GM19023 (cell line): Measurements from ENCODE around the gene HP1BP3.
A peak's percentile ranks its signal among the peaks of the same experiment; 100 is the strongest.
"Not testable (repeated sequence)": the region's sequence is repeated elsewhere in the genome, so short reads cannot be mapped to it uniquely, and the experiment has no call there.

Source experiments
- ATAC-seq: cut with Tn5 transposase; IDR thresholded peaks from one replicate; pipeline ENCODE4 v1.9.1; 2021; ENCODE audit warnings: mild to moderate bottlenecking, moderate library complexity; ENCODE audit not compliant: unreplicated experiment

Gene HP1BP3, protein sequence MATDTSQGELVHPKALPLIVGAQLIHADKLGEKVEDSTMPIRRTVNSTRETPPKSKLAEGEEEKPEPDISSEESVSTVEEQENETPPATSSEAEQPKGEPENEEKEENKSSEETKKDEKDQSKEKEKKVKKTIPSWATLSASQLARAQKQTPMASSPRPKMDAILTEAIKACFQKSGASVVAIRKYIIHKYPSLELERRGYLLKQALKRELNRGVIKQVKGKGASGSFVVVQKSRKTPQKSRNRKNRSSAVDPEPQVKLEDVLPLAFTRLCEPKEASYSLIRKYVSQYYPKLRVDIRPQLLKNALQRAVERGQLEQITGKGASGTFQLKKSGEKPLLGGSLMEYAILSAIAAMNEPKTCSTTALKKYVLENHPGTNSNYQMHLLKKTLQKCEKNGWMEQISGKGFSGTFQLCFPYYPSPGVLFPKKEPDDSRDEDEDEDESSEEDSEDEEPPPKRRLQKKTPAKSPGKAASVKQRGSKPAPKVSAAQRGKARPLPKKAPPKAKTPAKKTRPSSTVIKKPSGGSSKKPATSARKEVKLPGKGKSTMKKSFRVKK

DNA sequence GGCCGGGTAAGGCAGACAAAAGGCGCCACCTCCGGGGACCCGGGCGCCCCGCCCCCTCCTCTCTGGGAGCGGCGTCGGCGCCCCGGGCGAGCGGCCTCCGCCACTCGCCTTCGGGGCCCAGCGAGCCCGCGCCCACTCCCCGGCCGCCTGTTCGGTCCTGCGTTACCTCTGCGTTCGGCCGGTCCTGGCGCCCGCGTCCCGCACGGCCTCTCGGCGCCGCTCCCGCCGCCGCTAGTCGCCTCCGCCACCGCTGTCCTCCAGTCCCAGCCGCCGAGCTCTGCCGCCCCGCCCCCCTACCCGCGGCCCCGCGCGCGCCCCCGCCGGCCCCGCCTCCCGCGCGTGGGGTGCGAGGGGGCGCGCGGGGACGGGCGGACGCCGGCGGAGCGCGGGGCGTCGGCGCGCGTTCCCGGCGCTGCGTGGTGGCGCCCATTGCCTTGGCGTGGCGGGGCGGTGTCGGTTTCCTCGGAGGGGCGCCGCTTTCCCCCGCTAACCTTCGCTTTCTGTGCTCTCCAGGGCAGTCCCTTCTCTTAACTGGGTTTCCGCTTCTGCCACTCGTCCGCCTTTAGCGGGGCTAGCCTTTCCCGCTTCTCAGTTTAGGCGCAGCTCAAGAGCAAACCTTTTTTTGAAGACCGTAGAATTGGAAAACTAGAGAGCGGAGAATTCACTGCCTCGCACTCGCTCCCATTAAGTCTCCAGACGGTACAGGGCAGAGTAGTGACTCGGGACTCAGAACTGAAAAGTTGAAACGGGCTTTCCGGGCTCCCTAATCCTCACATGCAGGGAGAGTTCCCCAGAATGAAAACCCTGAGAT, at the start of gene HP1BP3:
TSS of gene HP1BP3 (minus strand) at position 279 of the 811 bp plus-strand sequence. CDS start 6,867 bp downstream, outside the sequence.
- peak; percentile 55 for ATAC-seq

DNA sequence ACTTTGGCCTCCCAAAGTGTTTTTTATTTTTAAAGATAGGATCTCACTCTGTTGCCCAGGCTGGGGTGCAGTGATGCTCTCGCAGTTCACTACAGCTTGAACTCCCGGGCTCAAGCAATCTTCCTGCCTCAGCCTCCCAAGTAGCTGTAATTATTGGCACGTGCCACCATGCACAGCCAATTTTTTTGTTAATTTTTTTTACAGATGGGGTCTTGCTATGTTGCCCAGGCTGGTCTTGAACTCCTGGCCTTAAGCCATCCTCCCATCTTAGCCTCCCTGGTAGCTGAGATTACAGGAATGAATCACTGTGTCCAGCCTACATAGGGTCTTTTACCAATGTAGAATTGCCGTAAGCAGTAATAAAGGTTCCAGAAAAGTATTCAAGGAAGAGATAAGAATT, 49.1 kb upstream of the HP1BP3 start:
- ATAC-seq: no peak

DNA sequence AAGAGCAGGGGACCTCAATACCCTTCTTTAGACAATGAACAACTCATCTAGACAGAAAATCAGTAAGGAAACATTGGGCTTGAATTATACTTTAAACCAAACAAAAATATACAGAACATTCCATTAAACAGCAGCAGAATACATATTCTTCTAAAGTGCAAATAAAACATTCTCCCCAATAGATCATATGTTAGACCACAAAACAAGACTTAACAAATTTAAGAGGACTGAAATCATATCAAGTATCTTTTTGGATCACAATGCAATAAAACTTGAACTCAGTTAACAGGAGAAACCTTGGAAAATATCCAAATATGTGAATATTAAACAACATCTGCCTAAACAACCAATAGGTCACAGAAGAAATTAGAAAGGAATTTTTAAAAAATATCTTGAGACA, 47.7 kb upstream of the HP1BP3 start:
- ATAC-seq: no peak

DNA sequence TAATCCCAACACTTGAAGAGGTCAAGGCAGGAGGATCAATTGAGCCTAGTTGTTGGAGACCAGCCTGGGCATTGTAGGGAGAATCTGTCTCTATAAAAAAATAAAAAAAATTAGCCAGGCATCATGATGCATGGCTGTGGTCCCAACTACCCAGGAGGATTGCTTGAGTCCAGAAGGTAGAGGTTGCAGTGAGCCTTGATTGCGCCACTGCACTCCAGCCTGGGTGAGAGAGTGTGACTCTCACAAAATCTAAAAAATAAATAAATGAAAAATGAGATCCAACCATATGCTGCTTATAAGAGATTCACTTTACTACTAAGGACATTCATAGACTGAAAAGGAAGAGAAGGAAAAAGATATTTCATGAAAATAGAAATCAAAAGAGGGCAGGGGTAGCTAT, 47.1 kb upstream of the HP1BP3 start:
- no peak for ATAC-seq

DNA sequence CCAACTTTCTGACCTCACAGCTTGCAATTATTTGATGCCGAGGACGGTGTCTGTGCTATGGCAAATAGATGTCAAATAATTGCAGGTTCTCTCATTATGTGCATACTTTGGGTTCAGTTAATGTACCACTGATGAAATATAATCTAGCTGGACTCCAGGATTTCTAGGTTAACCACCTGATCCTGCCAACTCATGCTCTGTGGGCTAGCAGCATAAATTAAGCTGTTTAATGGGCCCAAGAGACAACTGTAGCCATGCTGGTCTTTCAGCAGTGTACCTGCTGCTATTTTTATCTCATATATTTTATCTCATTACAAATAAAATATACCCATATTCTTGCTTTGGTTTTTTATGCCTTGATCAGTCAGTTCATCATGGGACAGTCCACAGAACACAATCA, 43.3 kb upstream of the HP1BP3 start:
- ATAC-seq: no peak

DNA sequence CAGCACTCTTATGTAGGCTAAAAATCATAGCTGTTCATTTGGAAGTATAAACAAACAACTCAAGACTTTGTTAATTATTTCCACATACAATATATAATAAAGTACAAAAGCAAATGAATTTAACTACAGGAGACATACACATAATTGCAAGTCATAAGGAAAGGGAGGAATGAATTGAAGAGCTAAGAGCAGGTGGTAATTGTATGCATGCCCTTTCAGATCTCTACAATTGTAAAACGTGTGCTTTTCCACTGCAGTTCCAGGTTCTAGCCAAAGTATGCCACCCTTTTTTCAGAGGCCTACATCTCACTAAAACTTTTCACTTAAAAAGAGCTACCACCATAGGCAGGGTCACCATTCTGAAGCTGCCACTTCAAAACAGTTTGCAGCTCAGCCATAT, 42.8 kb upstream of the HP1BP3 start:
- ATAC-seq: no peak

DNA sequence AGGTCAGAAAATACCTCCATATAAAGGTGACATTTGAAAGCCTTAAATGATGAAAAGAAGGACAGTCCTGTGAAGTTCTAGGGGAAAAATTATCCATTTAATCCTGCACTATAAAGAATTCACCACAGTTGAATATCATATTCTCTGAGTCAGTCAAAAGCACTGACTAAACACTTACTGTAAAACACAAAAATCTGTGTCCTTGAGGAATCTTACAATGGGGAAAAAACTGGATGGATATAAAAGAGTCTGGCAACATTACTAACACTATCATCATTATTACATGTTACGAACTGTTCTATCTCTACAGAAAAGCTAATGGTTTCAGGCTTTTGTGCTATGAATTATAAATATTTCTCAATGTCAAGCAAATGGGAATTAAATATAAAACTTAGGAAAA, 42.4 kb upstream of the HP1BP3 start:
- ATAC-seq: no peak

DNA sequence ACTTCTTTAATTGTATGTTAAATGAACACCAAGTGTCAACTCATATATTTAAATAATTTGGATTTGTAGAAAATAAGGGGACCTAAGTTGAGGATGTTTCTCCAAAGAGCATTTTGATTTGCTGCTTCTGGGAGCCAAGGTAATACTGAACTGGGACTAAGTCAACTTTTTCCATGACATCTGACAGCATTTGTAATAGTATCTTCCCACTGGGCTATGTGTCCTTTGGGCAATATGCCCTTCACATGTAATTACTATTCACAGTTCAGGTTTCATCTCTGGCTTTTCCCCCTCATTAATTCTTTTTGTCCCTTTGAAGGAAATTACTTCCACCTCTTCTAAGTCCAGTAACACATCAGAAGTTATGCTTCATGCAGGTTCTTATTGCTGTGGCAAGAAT, 36.7 kb upstream of the HP1BP3 start:
- ATAC-seq: no peak

DNA sequence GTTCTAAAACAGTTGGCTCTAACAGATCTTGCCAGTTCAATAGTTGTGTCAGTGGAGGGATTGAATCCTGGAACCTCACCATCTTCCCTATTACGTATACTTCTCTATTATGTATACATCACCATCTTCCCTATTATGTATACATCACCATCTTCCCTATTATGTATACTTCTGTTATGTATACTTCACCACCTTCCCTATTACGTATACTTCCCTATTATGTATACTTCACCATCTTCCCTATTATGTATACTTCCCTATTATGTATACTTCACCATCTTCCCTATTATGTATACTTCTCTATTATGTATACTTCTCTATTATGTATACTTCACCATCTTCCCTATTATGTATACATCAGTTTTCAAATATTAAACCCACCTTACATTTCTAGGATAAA, 34.4 kb upstream of the HP1BP3 start:
- no peak for ATAC-seq

DNA sequence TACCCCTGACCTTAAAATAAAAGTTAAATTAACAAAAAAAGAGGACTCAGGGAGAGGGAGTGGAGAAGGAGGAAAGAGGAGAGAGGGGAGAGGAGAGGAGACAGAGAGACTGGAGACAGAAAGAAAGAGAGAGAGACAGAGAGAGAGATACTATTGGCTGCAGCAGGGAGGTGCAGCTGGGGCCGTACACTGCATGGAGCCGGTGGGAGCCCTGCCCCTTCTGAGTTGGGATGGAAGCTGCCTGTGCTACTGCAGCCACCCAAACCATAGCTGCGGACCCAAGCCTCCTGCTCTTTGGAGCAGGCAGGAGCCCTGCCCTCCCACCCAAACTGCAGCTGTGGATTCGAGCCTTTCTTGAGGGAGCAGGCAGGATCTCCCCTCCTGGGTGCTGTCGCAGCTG, 32.7 kb upstream of the HP1BP3 start:
- no peak for ATAC-seq

DNA sequence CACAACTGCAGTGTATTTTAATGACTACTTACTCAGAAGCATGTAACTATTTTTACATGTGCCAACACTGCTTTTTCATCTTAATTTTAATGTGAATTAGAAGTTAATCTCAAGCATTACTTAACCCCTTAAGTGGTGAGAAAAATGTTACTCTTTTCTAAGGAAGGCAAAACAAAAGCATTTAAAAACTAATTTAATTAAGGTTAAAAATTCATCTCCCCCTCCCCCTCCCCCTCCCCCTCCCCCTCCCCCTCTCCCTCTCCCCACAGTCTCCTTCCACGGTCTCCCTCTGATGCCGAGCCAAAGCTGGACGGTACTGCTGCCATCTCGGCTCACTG, 27.4 kb upstream of the HP1BP3 start:
- no peak for ATAC-seq

DNA sequence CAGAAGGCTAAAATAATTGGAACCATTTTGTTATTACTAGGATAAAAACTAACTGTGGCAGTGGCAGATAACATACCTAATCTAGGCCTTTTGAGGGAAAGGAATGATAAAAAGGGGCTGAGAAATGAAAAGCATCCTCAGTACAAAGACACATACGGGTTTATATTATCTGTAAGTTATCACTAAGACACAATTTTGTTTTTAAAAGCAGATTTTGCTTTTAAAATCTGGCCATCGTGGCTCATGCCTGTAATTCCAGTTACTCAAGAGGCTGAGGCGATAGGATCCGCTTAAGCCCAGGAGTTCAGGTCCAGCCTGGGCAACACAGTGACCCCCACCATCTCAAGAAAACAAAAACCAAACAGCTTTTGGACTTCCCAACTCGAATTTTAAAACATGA, 24.8 kb upstream of the HP1BP3 start:
- ATAC-seq: no peak

DNA sequence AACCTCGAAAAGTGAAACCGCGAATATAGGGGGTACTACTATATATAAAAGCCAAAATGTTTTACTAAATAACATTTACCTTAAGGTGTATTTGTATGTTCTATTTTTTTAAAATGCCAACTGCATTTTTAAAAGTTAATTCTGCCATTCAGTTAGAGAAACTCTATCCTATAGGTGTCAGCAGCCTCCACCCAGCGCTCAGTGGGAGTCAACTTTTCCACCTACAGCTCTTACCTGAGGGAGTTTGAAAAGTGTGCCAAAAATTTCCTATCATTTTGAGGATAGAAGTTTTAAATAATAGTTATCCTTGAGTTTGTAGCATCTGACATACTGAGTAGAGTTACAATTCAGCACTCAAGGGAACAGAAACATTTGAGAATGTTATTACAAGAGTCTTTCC, 6.1 kb upstream of the HP1BP3 start:
- no peak for ATAC-seq

DNA sequence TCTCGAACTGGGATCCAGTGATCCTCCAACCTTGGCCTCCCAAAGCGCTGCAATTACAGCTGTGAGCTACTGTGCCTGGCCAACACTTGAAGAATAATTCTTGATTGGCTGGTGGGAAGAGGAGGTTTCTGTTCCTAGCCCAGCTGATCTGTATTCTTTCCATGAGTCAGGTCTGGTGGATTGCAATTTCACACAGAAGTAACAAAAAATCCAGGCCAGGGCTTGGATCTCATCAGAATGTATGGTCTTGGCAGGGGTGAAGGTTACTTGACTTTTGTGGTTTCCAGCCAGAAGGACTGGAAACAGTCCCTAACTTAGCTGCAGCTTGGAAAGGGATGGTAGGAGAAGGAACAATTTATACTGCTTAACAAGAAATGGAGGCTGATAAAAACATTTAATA, 5.1 kb upstream of the HP1BP3 start:
- ATAC-seq: no peak

DNA sequence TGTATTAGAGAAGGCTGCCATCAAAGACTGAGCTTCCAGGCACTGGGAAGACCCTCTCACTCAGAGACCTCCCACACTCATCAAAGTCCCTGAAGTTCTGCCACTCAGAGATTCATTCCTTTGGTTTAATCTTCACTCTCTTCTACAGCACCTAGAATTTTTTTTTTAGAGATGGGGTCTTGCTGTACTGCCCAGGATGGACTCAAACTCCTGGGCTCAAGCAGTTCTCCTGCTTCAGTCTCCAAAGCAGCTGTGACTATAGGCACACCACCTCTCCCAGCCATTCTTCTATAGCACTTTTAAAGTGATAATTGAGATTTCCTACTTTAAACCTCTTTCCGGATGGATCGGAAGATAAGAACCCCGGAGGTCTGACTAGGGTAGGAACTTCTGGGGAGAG, 3.7 kb upstream of the HP1BP3 start:
- no peak for ATAC-seq

DNA sequence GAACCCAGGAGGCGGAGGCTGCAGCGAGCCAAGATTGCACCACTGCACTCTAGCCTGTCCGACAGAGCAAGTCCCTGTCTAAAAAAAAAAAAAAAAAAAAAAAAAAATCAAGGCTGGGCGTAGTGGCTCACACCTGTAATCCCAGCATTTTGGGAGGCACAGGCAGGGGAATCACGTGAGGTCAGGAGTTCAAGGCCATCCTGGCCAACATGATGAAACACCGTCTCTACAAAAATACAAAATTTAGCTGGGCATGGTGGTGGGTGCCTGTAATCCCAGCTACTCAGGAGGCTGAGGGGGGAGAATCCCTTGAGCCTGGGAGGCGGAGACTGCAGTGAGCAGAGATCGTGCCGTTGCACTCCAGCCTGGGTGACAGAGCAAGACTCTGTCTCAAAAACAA, 2.5 kb upstream of the HP1BP3 start:
- not testable (repeated sequence) for ATAC-seq

DNA sequence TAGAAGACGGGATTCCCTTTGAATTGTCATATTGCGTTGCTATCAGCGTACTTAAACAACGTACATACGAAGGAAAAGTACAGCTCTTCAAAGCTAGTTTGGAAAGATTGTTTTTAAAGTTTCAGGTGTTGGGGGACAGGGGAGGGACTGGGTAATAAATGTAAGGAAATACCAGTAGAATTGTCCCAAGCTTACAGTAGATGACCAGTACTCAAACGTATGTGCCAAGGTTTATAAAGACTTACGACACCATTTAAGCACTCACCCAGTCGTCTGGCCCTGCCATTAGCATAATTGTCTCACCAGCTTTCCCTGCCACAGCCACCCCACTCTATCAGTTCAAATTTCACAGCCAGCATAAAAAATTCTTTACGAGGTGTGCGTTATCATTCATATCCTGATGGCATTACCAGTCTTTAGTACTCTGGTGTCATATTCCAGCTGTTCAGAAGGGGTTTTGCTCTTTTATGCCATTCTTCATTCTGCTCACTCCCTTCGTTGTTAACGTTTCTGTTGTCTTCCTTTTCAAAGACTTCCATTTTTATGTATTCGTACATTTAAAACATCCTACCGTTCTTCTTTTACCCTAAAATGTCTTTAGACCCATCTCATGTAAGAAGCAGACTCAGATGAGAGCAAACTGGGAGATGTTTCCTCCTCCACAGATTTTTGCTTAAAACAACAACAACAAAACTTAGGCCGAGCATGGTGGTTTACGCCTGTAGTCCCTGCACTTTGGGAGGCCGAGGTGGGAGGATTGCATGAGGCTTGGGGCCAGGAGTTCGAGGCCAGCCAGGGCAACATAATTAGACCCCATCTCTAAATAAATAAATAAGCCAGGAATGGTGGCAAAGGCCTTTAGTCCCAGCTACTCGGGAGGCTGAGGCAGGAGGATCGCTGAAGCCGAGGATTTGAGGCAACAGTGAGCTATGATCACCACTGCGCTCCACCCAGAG, 1.0 kb upstream of the HP1BP3 start:
- ATAC-seq: no peak

DNA sequence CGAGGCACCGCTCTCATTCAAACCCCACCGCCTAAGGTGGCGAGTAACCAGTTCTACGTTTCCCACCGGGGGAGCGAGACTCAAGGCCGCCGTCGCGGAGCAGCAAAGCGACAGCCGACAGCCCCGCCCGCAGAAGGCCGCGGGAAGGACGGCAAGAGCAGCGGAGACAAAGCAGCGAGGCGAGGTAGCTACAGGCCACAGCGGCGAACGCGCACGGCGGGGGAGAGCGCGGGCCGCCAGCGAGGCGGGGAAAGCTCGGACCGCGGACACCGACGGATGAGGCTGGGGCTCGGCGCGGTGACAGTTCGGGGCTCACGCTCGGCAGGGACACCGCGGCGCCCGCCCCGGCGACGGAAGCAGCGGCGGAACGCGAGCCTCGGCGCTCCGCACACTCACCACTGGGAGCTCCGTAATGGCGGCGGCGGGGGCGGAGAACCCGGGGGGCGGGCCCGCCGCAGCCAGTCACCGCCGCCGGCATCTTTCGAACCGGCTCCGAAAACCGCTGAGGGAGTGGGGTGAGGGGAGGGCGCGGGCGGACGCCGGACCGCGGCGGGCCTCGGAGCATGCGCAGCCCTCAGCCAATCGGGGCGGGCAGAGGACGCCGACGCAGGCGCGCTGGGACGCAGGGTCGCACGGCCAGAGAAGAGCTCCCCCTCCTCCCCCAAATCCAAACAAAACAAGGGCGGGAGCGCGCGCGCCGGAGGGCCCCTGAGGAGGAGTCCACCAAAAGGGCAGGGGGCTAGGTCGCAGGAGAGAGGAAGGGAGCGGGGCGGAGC, 666 bp downstream of the HP1BP3 start:
- ATAC-seq: peak; percentile 72

DNA sequence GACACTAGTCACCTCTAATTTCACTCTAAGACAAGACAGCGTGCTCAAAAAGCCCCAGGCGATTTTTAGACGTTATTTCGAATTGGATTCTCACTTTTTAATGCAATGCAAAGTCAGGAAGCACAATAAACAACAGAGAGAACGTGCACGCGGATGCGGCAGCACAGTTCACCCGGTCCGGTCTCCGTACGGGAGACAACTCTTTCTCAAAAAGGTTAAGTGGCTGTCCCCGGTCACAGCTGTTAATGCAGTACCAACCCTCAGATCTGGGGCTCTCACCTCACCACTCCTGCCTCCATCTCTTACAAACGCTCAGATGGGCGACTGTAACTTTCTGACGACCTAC, 1.2 kb downstream of the HP1BP3 start:
- no peak for ATAC-seq

DNA sequence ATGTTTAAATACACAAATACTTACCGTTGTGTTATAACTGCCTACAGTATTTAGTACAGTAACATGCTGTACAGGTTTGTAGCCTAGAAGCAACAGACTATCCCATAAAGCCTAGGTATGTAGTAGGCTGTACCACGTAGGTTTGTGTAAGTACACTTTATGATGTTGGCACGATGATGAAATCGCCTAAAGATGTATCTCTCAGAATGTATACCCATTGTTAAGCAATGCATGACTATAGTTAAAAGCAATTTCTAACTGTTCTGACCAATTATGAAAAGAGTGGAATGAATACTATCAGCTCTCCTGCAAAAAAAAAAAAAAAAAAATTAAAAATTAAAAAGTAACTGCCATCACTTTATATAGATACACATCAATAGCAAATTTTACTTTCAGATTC, 11.4 kb downstream of the HP1BP3 start:
- ATAC-seq: no peak
